IMR-90 (cell line): ENCODE results near the gene KMT5C. TPM values are rescaled to one million over a fixed set of nuclear protein-coding genes. Genes with fewer than 3 reads are reported as not detected.

Experiments used
- FOS ChIP-seq: fragments of 150-350 bp; IDR thresholded peaks from 2 replicates; pipeline ENCODE4 v1.6.1; 2016; ENCODE audit warnings: low read depth, low read length
- polyA plus RNA-seq, 3 experiments: library from polyadenylated mRNA; depleted of rRNA; stranded (reverse); fragments of >200 nt; gene quantifications; 2 replicates each; pipeline ENCODE4 v1.2.3, GENCODE V29; 2012; ENCODE audit warnings: low replicate concordance in 1 of 3
- total RNA-seq: library from RNA; depleted of rRNA; stranded (reverse); fragments of >200 nt; gene quantifications from 2 replicates; pipeline ENCODE4 v1.2.3, GENCODE V29; 2012
- TF ChIP-seq, protein P1 (sequence below): conservative IDR thresholded peaks from 2 replicates; pipeline ENCODE4 v1.5.1; 2012; ENCODE audit warnings: mild to moderate bottlenecking, low read depth, low read length, improper control_type of control experiment

Gene KMT5C
- total and polyA plus RNA-seq, 2 of the 4 experiments (the other 2 are of a cell fraction): 1.8 to 5.9 TPM

DNA sequence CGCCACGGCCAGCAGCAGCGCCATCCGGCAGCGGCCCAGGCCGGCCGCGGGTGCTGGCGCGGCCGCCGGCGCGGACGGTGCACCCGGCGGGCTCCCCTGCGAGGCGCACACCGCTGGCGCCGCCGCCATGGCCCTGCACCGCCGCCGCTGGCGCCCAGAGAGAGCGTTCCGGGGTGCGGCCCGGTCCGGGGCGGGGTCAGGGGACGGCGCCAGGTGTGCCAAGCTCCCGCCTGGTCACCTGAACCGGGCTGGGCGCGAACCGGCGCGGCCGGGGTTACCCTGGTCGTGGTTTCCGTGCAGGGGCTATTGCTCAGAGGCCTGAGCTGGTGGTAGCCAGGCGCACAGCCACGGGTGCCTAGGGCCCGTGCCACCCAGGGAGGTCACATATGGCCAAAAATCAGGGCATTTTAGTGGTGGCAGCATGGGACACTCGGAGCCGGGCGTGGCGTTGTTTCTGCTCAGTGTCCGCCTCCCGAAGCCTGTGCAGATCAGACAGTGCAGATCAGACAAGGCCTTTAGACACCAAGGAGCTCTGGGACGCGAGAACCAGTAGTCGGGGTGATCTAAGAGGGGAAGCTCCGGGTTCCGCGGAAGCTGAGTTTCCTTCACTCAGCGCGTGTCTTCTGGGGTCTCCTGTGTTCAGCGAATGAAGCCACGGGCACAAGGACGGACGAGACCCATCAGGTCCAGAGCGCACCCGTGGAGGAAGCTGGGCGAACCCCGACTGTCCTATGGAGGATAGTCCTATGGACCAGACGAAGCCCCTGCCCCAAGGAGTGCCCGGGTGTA is 44.6 kb downstream of the KMT5C start, which contains the start of gene TMEM238 (continued):
- TF ChIP-seq, protein P1, sequence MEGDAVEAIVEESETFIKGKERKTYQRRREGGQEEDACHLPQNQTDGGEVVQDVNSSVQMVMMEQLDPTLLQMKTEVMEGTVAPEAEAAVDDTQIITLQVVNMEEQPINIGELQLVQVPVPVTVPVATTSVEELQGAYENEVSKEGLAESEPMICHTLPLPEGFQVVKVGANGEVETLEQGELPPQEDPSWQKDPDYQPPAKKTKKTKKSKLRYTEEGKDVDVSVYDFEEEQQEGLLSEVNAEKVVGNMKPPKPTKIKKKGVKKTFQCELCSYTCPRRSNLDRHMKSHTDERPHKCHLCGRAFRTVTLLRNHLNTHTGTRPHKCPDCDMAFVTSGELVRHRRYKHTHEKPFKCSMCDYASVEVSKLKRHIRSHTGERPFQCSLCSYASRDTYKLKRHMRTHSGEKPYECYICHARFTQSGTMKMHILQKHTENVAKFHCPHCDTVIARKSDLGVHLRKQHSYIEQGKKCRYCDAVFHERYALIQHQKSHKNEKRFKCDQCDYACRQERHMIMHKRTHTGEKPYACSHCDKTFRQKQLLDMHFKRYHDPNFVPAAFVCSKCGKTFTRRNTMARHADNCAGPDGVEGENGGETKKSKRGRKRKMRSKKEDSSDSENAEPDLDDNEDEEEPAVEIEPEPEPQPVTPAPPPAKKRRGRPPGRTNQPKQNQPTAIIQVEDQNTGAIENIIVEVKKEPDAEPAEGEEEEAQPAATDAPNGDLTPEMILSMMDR: no peak
- TF ChIP-seq FOS: no peak
